Activated B cell treated with CpG ODN at 0.5 μM for 24 hours (primary cell): ENCODE results near the gene ACTR3C. TPM values are rescaled to one million over a fixed set of nuclear protein-coding genes. Genes with fewer than 3 reads are reported as not detected.
A peak's percentile ranks its signal among the peaks of the same experiment; 100 is the strongest.

ENCODE experiments used
- ATAC-seq: fragments of 200-7000 bp; cut with Tn5 transposase; one replicate; pipeline ENCODE4 v1.10.0; 2021; ENCODE audit warnings: low read depth, mild to moderate bottlenecking, moderate library complexity
- CTCF ChIA-PET: fragments of 350-600 bp; sonication (Branson Sonifier 250); formaldehyde crosslinking; loops from one replicate; lab custom pipeline; 2021; ENCODE audit warnings: antibody characterized with exemption; lab: Charles Lee
- POLR2A ChIA-PET: fragments of 350-600 bp; sonication (Branson Sonifier 250); formaldehyde crosslinking; loops from one replicate; lab custom pipeline; 2021; ENCODE audit warnings: antibody characterized with exemption; lab: Charles Lee
- DNase-seq: peaks from one replicate; pipeline ENCODE4 v3.0.0; 2022
- H3K27ac Mint-ChIP-seq: one replicate; pipeline ENCODE4 v1.8.0; 2020; ENCODE audit warnings: mixed read lengths
- H3K27me3 Mint-ChIP-seq: one replicate; pipeline ENCODE4 v1.8.0; 2021; ENCODE audit warnings: mixed read lengths
- H3K36me3 Mint-ChIP-seq: one replicate; pipeline ENCODE4 v1.8.0; 2021; ENCODE audit warnings: low read depth, mixed read lengths
- H3K4me1 Mint-ChIP-seq: one replicate; pipeline ENCODE4 v1.8.0; 2021; ENCODE audit warnings: mixed read lengths
- H3K4me3 Mint-ChIP-seq: one replicate; pipeline ENCODE4 v1.8.0; 2020; ENCODE audit warnings: mild to moderate bottlenecking, mixed read lengths
- H3K9me3 Mint-ChIP-seq: one replicate; pipeline ENCODE4 v1.8.0; 2020; ENCODE audit warnings: mixed read lengths
- intact Hi-C: fragments of 100-400 bp; cut with micrococcal nuclease; formaldehyde crosslinking; loops from one replicate; pipeline ENCODE4 v1.15.1; 2024
- total RNA-seq: library from RNA; stranded (reverse); gene quantifications from 2 replicates; pipeline ENCODE4 v1.2.3, GENCODE V29; 2022
- TF ChIP-seq, protein P1 (sequence below): fragments of 200-600 bp; IDR thresholded peaks from one replicate; pipeline ENCODE4 v1.8.0; 2022; ENCODE audit warnings: antibody characterized with exemption, mild to moderate bottlenecking

The ACTR3C gene
- total RNA-seq, 1 donor from 2014 or later, result 14.3 TPM

DNA sequence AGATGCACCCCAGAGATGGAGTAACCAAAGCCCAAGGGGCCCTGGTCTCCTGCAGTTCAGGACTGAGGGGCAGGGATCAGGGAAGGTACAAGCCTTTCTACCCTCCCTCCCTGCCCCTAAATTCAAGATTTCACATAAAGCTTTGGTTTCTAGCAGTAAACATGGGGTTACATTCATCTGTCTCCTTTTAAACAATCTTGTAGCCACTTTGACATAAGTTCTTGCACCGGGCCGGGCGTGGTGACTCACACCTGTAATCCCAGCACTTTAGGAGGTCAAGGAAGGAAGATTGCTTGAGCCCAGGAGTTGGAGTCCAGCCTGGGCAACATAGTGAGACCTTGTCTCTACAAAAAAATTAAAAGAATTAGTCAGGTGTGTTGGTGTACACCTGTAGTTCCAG lies 4.0 kb upstream of the ACTR3C start:
- POLR2A ChIA-PET, result no interaction called here
- Mint-ChIP-seq H3K27ac (no peak overlapping the region), H3K27me3 (no peaks in the 10 kb centered on the region), H3K4me1 (peaks cover 21% of the 10 kb centered on the region), H3K36me3 (peaks cover 55% of the 10 kb centered on the region), H3K4me3 (no peak overlapping the region), H3K9me3 (no peaks in the 10 kb centered on the region)
- intact Hi-C loops, result loop anchor here (10.0 kb wide), 1 partner anchor 1187 kb away; the partner anchor contains the start of gene RHEB
- TF ChIP-seq, protein P1, sequence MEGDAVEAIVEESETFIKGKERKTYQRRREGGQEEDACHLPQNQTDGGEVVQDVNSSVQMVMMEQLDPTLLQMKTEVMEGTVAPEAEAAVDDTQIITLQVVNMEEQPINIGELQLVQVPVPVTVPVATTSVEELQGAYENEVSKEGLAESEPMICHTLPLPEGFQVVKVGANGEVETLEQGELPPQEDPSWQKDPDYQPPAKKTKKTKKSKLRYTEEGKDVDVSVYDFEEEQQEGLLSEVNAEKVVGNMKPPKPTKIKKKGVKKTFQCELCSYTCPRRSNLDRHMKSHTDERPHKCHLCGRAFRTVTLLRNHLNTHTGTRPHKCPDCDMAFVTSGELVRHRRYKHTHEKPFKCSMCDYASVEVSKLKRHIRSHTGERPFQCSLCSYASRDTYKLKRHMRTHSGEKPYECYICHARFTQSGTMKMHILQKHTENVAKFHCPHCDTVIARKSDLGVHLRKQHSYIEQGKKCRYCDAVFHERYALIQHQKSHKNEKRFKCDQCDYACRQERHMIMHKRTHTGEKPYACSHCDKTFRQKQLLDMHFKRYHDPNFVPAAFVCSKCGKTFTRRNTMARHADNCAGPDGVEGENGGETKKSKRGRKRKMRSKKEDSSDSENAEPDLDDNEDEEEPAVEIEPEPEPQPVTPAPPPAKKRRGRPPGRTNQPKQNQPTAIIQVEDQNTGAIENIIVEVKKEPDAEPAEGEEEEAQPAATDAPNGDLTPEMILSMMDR, result no peak
- ATAC-seq (no peak), DNase-seq (no peak)
- CTCF ChIA-PET, result no interaction called here

DNA sequence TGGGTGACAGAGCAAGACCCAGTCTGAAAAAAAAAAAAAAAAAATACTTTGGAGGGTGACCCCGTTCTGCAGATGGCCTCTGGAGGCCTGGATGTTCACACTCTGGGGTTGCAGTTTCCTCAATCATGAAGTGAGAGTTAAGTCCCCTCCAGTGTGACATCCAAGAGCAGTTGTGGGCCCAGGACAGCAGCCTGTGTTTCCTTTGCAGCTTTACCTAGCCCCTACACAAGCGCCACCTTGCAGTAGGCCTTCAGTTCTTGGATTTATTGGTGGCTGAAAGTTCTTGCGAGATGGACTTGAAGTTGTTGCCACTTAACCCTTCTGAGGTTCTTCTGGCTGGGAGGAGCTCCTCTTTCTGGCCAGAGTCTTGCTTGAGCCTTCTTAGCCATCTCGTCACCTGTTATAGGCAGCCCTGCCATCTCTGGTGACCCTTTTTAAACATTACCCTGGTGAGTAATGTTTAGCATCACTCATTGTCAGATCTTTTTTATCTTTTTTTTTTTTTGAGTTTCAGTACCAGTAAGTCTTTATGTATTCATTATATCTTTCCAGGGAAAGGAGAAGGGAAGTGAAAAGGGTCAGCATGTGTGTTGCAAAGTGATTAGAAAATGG lies 3.4 kb upstream of the ACTR3C start:
- ATAC-seq (no peak), DNase-seq (no peak)
- Mint-ChIP-seq H3K27me3 (no peaks in the 10 kb centered on the region), H3K27ac (no peak overlapping the region), H3K4me3 (no peak overlapping the region), H3K4me1 (peaks cover 26% of the 10 kb centered on the region), H3K9me3 (no peaks in the 10 kb centered on the region), H3K36me3 (peaks cover 55% of the 10 kb centered on the region)
- ChIA-PET CTCF (no interaction called here), POLR2A (interaction anchor here (0.6 kb wide), 1 partner anchor 40 kb away, joined by 3 read pairs; no protein-coding TSS in a partner anchor)
- intact Hi-C loops, result loop anchor here (10.0 kb wide), 1 partner anchor 1188 kb away; the partner anchor contains the start of gene RHEB
- TF ChIP-seq, protein P1, result no peak

- no peak overlapping the region for H3K27ac Mint-ChIP-seq
- peaks cover 49% of the 10 kb centered on the region for H3K36me3 Mint-ChIP-seq
- CTCF ChIA-PET, result no interaction called here
- H3K9me3 Mint-ChIP-seq, result no peaks in the 10 kb centered on the region
- POLR2A ChIA-PET, result interaction anchor here (0.6 kb wide), 1 partner anchor 41 kb away, joined by 3 read pairs; no protein-coding TSS in a partner anchor
- H3K27me3 Mint-ChIP-seq, result no peaks in the 10 kb centered on the region
- H3K4me3 Mint-ChIP-seq, result no peak overlapping the region
- H3K4me1 Mint-ChIP-seq, result peaks cover 32% of the 10 kb centered on the region
- no peak for DNase-seq
- intact Hi-C loops, result loop anchor here (10.0 kb wide), 1 partner anchor 1189 kb away; the partner anchor contains the start of gene RHEB
- TF ChIP-seq, protein P1, result no peak
- no peak for ATAC-seq
Observed at GRCh38 chr7:150325901-150326300, 2.6 kb upstream of the ACTR3C start.

- ChIA-PET CTCF (no interaction called here), POLR2A (no interaction called here)
- H3K27me3 Mint-ChIP-seq, result no peaks in the 10 kb centered on the region
- peaks cover 34% of the 10 kb centered on the region for H3K4me1 Mint-ChIP-seq
- H3K9me3 Mint-ChIP-seq, result no peaks in the 10 kb centered on the region
- intact Hi-C loops, result loop anchor here (10.0 kb wide), 1 partner anchor 1190 kb away; the partner anchor contains the start of gene RHEB
- DNase-seq (no peak), ATAC-seq (no peak)
- H3K36me3 Mint-ChIP-seq, result peaks cover 44% of the 10 kb centered on the region
- TF ChIP-seq, protein P1, result no peak
- peak overlapping the region; percentile 93 for H3K4me3 Mint-ChIP-seq
- no peak overlapping the region for H3K27ac Mint-ChIP-seq
Observed at GRCh38 chr7:150325110-150325611, 1.8 kb upstream of the ACTR3C start.

DNA sequence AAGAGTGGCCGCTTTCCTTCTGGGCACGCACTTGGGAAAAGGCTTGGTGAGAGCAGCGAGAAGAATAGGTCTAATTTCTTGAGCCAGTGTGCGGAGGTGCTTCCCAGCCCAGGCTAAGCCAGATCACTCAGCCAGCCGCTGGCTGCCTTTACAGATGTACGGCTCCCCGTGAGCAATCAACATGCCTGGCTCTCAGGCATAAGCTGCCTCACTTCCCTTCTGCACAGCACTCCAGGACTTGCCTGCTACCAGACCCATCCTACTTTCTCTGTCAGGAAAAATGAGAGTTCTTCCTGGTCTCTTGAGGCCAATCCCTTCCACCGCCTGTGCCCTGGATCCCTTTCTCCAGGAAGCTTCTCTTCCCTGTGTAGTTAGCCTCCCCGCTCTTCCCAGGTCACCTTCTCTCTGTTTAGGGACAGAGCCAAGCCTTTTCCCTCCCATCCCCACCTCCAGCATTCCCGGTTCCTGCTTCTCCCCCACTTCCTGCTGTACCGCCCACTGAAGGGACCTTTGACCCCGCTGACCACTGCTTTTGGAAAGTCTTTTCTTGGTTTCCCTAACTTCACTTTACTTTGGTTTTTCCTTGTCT lies 1.1 kb upstream of the ACTR3C start:
- Mint-ChIP-seq H3K9me3 (no peaks in the 10 kb centered on the region), H3K36me3 (peaks cover 43% of the 10 kb centered on the region), H3K27me3 (no peaks in the 10 kb centered on the region), H3K4me3 (peak overlapping the region; percentile 93), H3K27ac (peak overlapping the region; percentile 91), H3K4me1 (peaks cover 41% of the 10 kb centered on the region)
- POLR2A ChIA-PET, result interaction anchor here (1.0 to 2.6 kb wide), 4 partner anchors 44 to 82 kb away, joined by 3 to 10 read pairs (median 7); no protein-coding TSS in a partner anchor
- TF ChIP-seq, protein P1, result no peak
- ATAC-seq (no peak), DNase-seq (no peak)
- CTCF ChIA-PET, result no interaction called here
- intact Hi-C loops, result loop anchor here (10.0 kb wide), 1 partner anchor 1190 kb away; the partner anchor contains the start of gene RHEB
